Measurements from ENCODE around the gene KRABD2.

Gene KRABD2

DNA sequence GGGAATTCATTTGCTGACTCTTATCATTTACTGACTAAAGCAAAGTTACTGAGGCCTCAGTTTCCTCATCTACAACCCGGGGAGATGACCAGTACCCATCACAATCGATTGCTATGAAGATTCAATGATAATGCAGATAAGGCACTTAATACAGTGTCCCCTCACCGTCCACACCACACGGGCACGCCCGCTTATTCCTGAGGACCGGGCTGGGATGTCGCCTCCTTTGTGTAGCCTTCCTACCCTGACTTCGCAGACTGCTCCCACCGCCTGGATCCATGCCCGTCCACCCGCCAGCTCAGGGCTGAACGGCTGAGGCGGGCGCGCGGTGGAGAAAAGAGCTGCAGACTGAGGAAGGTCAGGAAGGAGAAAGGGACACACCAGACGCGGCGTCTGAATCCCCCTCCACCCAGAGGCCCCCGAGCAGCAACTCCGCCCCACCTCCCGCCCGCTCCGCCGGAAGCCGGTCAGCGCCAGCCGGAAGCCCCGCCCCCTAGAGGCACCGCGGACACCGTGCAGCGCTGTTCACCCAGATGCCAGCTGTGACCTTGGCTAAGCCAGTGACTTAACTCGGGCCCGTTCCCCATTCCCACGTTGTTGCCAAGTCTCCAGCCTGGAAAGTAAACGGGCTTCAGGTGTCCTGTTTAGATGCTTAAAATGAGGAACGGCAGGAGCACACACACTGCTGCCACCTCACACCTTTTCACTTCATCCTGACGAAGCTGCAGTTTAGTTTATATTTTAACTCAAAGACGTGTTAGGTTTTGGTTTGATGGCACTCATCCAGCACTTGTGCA lies at the start of gene KRABD2:
KRABD2 (minus strand) TSS at position 434 of the 797 bp plus-strand sequence.
- Mint-ChIP-seq H3K4me3 (peak within 1 kb of the TSS; percentile 87), H3K9me3 (no peaks in the 10 kb centered on the region), H3K4me1 (peaks cover 64% of the 10 kb centered on the region), H3K27me3 (ENCODE audit: low read depth, poor library complexity) (no peaks in the 10 kb centered on the region), H3K36me3 (ENCODE audit: low read depth) (peaks cover 70% of the 10 kb centered on the region), H3K27ac (peak within 1 kb of the TSS; percentile 86)
- peak; percentile 96 for DNase-seq
- TF ChIP-seq, protein P1, sequence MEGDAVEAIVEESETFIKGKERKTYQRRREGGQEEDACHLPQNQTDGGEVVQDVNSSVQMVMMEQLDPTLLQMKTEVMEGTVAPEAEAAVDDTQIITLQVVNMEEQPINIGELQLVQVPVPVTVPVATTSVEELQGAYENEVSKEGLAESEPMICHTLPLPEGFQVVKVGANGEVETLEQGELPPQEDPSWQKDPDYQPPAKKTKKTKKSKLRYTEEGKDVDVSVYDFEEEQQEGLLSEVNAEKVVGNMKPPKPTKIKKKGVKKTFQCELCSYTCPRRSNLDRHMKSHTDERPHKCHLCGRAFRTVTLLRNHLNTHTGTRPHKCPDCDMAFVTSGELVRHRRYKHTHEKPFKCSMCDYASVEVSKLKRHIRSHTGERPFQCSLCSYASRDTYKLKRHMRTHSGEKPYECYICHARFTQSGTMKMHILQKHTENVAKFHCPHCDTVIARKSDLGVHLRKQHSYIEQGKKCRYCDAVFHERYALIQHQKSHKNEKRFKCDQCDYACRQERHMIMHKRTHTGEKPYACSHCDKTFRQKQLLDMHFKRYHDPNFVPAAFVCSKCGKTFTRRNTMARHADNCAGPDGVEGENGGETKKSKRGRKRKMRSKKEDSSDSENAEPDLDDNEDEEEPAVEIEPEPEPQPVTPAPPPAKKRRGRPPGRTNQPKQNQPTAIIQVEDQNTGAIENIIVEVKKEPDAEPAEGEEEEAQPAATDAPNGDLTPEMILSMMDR (IDR thresholded peaks at IDR 0.05) = peak; percentile 50

DNA sequence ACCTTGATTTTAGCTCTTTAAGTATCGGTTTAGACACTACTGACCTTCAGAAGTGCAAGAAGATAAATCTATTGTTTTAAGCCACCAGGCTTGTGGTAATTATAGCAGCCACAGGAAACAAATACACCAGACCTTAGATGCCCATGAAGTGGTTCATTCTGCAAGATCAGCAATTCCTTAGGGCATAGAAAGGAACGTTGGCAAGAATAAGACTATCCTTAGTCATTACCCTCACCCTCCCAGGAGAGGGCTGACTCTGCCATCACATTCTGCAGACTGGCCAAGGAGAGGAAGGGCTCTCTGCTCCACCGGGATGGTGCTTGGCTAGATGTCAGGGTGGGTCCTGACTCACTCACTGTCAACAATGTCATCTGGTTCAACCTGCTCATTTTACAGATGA lies 45.1 kb upstream of the KRABD2 start:
- H3K4me3 Mint-ChIP-seq = no peak overlapping the region
- H3K4me1 Mint-ChIP-seq = no peaks in the 10 kb centered on the region
- H3K27me3 Mint-ChIP-seq (ENCODE audit: low read depth, poor library complexity) = peaks cover 45% of the 10 kb centered on the region
- H3K27ac Mint-ChIP-seq = no peak overlapping the region
- TF ChIP-seq, protein P1 (IDR thresholded peaks at IDR 0.05) = no peak
- no peaks in the 10 kb centered on the region for H3K9me3 Mint-ChIP-seq
- DNase-seq = no peak
- no peaks in the 10 kb centered on the region for H3K36me3 Mint-ChIP-seq (ENCODE audit: low read depth)

DNA sequence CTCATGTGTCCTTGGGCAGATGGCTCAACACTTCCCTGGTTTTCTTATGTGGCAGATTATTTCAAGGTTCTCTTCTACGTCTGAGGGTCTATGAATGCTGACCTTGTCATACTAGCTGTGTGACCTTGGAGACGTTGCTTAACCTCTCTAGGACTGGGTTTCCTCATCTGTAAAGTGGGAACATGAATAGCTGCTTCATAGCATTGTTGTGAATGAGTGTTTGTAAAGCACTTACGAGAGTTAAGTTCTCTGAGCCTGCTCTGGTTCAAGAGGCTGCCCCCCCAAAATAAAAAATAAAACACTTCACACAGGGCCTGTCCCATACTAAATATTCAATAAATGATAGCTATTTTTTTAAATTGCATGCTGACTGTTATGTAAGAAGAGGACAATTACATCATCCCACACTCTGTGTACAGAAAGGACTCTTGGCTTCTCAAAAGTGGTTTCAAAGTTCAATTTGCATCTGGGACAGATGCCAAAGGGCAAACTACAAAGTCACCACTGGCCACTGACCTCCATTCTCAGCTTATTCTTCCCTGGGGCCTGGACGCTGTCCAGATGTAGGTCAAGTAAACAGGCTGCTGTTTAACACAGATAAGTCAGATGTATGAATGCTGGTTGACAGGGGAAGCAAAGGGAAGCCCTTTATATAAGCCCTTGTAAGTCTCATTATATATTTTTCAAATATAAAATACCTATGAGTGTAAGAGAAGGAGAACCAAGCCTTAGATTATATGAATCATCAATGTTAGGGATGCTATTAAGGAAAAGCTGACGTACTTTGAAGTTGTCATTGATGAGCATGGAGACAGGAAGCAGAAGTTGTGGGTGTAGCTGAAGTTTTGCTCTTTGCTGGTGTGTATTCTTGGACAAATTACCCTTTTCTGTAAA lies 43.8 kb upstream of the KRABD2 start:
- no peak for DNase-seq
- TF ChIP-seq, protein P1 (IDR thresholded peaks at IDR 0.05) = no peak
- H3K27ac Mint-ChIP-seq = no peak overlapping the region
- H3K4me3 Mint-ChIP-seq = no peak overlapping the region
- H3K9me3 Mint-ChIP-seq = no peaks in the 10 kb centered on the region
- H3K4me1 Mint-ChIP-seq = no peaks in the 10 kb centered on the region
- no peaks in the 10 kb centered on the region for H3K36me3 Mint-ChIP-seq (ENCODE audit: low read depth)
- H3K27me3 Mint-ChIP-seq (ENCODE audit: low read depth, poor library complexity) = peaks cover 57% of the 10 kb centered on the region

DNA sequence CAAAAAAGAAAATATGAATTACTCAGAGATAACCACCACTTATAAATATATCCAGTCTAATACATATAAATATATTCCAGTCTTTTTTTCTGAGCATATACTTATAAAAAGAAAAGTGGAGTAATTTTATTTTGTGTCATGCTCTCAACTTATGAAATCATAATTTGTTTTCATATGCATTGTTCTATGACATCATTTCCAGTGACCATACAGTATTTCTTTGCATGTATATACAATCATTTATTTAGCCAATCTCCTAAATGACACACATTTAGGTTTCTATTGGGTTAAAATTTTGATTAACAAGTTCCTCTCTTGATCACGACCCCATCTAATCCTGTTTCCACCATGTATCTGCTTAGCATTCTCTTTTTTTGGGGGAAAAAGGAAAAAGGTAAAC lies 42.8 kb upstream of the KRABD2 start:
- no peak overlapping the region for H3K4me3 Mint-ChIP-seq

DNA sequence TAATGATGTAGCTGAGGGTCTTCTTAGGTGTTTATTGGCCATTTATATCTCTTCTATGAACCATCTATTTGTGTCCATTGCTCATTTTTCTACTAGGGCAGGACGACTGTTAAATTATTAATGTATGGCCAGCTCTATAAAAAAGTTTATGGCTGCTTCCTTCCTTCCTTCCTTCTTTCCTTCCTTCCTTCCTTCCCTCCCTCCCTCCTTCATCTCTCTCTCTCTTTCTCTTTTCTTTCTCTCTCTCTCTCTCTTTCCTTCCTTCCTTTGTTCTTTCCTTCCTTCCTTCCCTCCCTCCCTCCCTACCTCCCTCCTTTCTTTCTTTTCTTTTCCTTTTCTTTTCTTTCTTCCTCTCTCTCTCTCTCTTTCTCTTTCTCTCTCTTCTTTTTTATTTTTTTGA lies 42.0 kb upstream of the KRABD2 start:
- no peak overlapping the region for H3K4me3 Mint-ChIP-seq
- peaks cover 62% of the 10 kb centered on the region for H3K27me3 Mint-ChIP-seq (ENCODE audit: low read depth, poor library complexity)
- DNase-seq = no peak
- H3K27ac Mint-ChIP-seq = no peak overlapping the region
- TF ChIP-seq, protein P1 (IDR thresholded peaks at IDR 0.05) = no peak
- H3K36me3 Mint-ChIP-seq (ENCODE audit: low read depth) = no peaks in the 10 kb centered on the region
- H3K9me3 Mint-ChIP-seq = no peaks in the 10 kb centered on the region
- no peaks in the 10 kb centered on the region for H3K4me1 Mint-ChIP-seq

More for the DNA sequence above, 42.8 kb upstream of the KRABD2 start:
- Mint-ChIP-seq H3K4me1 (no peaks in the 10 kb centered on the region), H3K27ac (no peak overlapping the region), H3K27me3 (ENCODE audit: low read depth, poor library complexity) (peaks cover 60% of the 10 kb centered on the region), H3K36me3 (ENCODE audit: low read depth) (no peaks in the 10 kb centered on the region), H3K9me3 (no peaks in the 10 kb centered on the region)
- TF ChIP-seq, protein P1 (IDR thresholded peaks at IDR 0.05) = no peak
- no peak for DNase-seq
